ENCODE data around the gene PTPRC. TPM values are rescaled to one million over a fixed set of nuclear protein-coding genes. Genes with fewer than 3 reads are reported as not detected.

The PTPRC gene
- polyA plus RNA-seq, 4 donors, result 1.6 to 17.4 (median 5.3) TPM

GRCh38 chr1:198669771-198670170 lies 30.9 kb downstream of the PTPRC start:
- Histone ChIP-seq H3K27me3 (ENCODE audit: control insufficient read depth in 3 of 3, insufficient read depth in 3 of 3, low read length in 3 of 3) (no peaks in the 10 kb centered on the region), H3K9me3 (ENCODE audit: control insufficient read depth in 2 of 2, insufficient read depth in 1 of 2, low read depth in 1 of 2, low read length in 1 of 2) (no peaks in the 10 kb centered on the region), H3K36me3 (ENCODE audit: control insufficient read depth in 3 of 3, insufficient read depth in 2 of 3, low read depth in 1 of 3, low read length in 3 of 3) (no peaks in the 10 kb centered on the region), H3K27ac (ENCODE audit: low read depth in 1 of 3, low read length in 2 of 3) (no peak overlapping the region), H3K4me3 (ENCODE audit: low read depth in 1 of 3, low read length in 3 of 3) (no peak overlapping the region), H3K4me1 (ENCODE audit: control insufficient read depth in 3 of 3, insufficient read depth in 2 of 3, low read depth in 1 of 3, low read length in 2 of 3) (no peaks in the 10 kb centered on the region)
- DNase-seq (no peak), FAIRE-seq (no peak)
- WGBS, 3 donors, result 71 to 85% (median 81%) methylated on average over 2 of the region's 2 CpGs

GRCh38 chr1:198671136-198671535 lies 32.3 kb downstream of the PTPRC start:
- no peaks in the 10 kb centered on the region for H3K4me1 ChIP-seq (ENCODE audit: control insufficient read depth in 3 of 3, insufficient read depth in 2 of 3, low read depth in 1 of 3, low read length in 2 of 3)
- no peaks in the 10 kb centered on the region for H3K36me3 ChIP-seq (ENCODE audit: control insufficient read depth in 3 of 3, insufficient read depth in 2 of 3, low read depth in 1 of 3, low read length in 3 of 3)
- H3K4me3 ChIP-seq (ENCODE audit: low read depth in 1 of 3, low read length in 3 of 3), result no peak overlapping the region
- H3K9me3 ChIP-seq (ENCODE audit: control insufficient read depth in 2 of 2, insufficient read depth in 1 of 2, low read depth in 1 of 2, low read length in 1 of 2), result no peaks in the 10 kb centered on the region
- no peak overlapping the region for H3K27ac ChIP-seq (ENCODE audit: low read depth in 1 of 3, low read length in 2 of 3)
- no peaks in the 10 kb centered on the region for H3K27me3 ChIP-seq (ENCODE audit: control insufficient read depth in 3 of 3, insufficient read depth in 3 of 3, low read length in 3 of 3)
- WGBS, 3 donors, result 58 to 74% (median 66%) methylated on average over 1 of the region's 1 CpG
- FAIRE-seq (no peak), DNase-seq (no peak)

- H3K4me1 ChIP-seq (ENCODE audit: control insufficient read depth in 3 of 3, insufficient read depth in 2 of 3, low read depth in 1 of 3, low read length in 2 of 3), result no peaks in the 10 kb centered on the region
- FAIRE-seq, result no peak
- H3K27ac ChIP-seq (ENCODE audit: low read depth in 1 of 3, low read length in 2 of 3), result no peak overlapping the region
- no peaks in the 10 kb centered on the region for H3K27me3 ChIP-seq (ENCODE audit: control insufficient read depth in 3 of 3, insufficient read depth in 3 of 3, low read length in 3 of 3)
- H3K36me3 ChIP-seq (ENCODE audit: control insufficient read depth in 3 of 3, insufficient read depth in 2 of 3, low read depth in 1 of 3, low read length in 3 of 3), result no peaks in the 10 kb centered on the region
- 48 to 69% (median 55%) methylated on average over 3 of the region's 3 CpGs for WGBS, 3 donors
- H3K4me3 ChIP-seq (ENCODE audit: low read depth in 1 of 3, low read length in 3 of 3), result no peak overlapping the region
- H3K9me3 ChIP-seq (ENCODE audit: control insufficient read depth in 2 of 2, insufficient read depth in 1 of 2, low read depth in 1 of 2, low read length in 1 of 2), result no peaks in the 10 kb centered on the region
- no peak for DNase-seq
Observed at GRCh38 chr1:198672124-198672523, 33.3 kb downstream of the PTPRC start.

GRCh38 chr1:198674009-198674408 lies 35.2 kb downstream of the PTPRC start:
- Histone ChIP-seq H3K27ac (ENCODE audit: low read depth in 1 of 3, low read length in 2 of 3) (no peak overlapping the region), H3K36me3 (ENCODE audit: control insufficient read depth in 3 of 3, insufficient read depth in 2 of 3, low read depth in 1 of 3, low read length in 3 of 3) (no peaks in the 10 kb centered on the region), H3K4me3 (ENCODE audit: low read depth in 1 of 3, low read length in 3 of 3) (no peak overlapping the region), H3K9me3 (ENCODE audit: control insufficient read depth in 2 of 2, insufficient read depth in 1 of 2, low read depth in 1 of 2, low read length in 1 of 2) (no peaks in the 10 kb centered on the region), H3K27me3 (ENCODE audit: control insufficient read depth in 3 of 3, insufficient read depth in 3 of 3, low read length in 3 of 3) (no peaks in the 10 kb centered on the region), H3K4me1 (ENCODE audit: control insufficient read depth in 3 of 3, insufficient read depth in 2 of 3, low read depth in 1 of 3, low read length in 2 of 3) (no peaks in the 10 kb centered on the region)
- FAIRE-seq (no peak), DNase-seq (no peak)
- 75 to 81% (median 79%) methylated on average over 2 of the region's 2 CpGs for WGBS, 3 donors

- H3K9me3 ChIP-seq (ENCODE audit: control insufficient read depth in 2 of 2, insufficient read depth in 1 of 2, low read depth in 1 of 2, low read length in 1 of 2), result no peaks in the 10 kb centered on the region
- FAIRE-seq (no peak), DNase-seq (no peak)
- no peak overlapping the region for H3K27ac ChIP-seq (ENCODE audit: low read depth in 1 of 3, low read length in 2 of 3)
- H3K4me1 ChIP-seq (ENCODE audit: control insufficient read depth in 3 of 3, insufficient read depth in 2 of 3, low read depth in 1 of 3, low read length in 2 of 3), result no peaks in the 10 kb centered on the region
- H3K27me3 ChIP-seq (ENCODE audit: control insufficient read depth in 3 of 3, insufficient read depth in 3 of 3, low read length in 3 of 3), result no peaks in the 10 kb centered on the region
- no peak overlapping the region for H3K4me3 ChIP-seq (ENCODE audit: low read depth in 1 of 3, low read length in 3 of 3)
- 41 to 65% (median 56%) methylated on average over 1 of the region's 1 CpG for WGBS, 3 donors
- H3K36me3 ChIP-seq (ENCODE audit: control insufficient read depth in 3 of 3, insufficient read depth in 2 of 3, low read depth in 1 of 3, low read length in 3 of 3), result no peaks in the 10 kb centered on the region
Observed at GRCh38 chr1:198676253-198676652, 37.4 kb downstream of the PTPRC start.

GRCh38 chr1:198677027-198677426 lies 38.2 kb downstream of the PTPRC start:
- FAIRE-seq (no peak), DNase-seq (no peak)
- Histone ChIP-seq H3K36me3 (ENCODE audit: control insufficient read depth in 3 of 3, insufficient read depth in 2 of 3, low read depth in 1 of 3, low read length in 3 of 3) (no peaks in the 10 kb centered on the region), H3K4me1 (ENCODE audit: control insufficient read depth in 3 of 3, insufficient read depth in 2 of 3, low read depth in 1 of 3, low read length in 2 of 3) (no peaks in the 10 kb centered on the region), H3K27me3 (ENCODE audit: control insufficient read depth in 3 of 3, insufficient read depth in 3 of 3, low read length in 3 of 3) (no peaks in the 10 kb centered on the region), H3K27ac (ENCODE audit: low read depth in 1 of 3, low read length in 2 of 3) (no peak overlapping the region), H3K4me3 (ENCODE audit: low read depth in 1 of 3, low read length in 3 of 3) (no peak overlapping the region), H3K9me3 (ENCODE audit: control insufficient read depth in 2 of 2, insufficient read depth in 1 of 2, low read depth in 1 of 2, low read length in 1 of 2) (no peaks in the 10 kb centered on the region)
- 64 to 82% (median 66%) methylated on average over 1 of the region's 1 CpG for WGBS, 3 donors

GRCh38 chr1:198677871-198678270 lies 39.0 kb downstream of the PTPRC start:
- 66 to 77% (median 75%) methylated on average over 2 of the region's 2 CpGs for WGBS, 3 donors
- DNase-seq (no peak), FAIRE-seq (no peak)
- Histone ChIP-seq H3K9me3 (ENCODE audit: control insufficient read depth in 2 of 2, insufficient read depth in 1 of 2, low read depth in 1 of 2, low read length in 1 of 2) (no peaks in the 10 kb centered on the region), H3K4me1 (ENCODE audit: control insufficient read depth in 3 of 3, insufficient read depth in 2 of 3, low read depth in 1 of 3, low read length in 2 of 3) (no peaks in the 10 kb centered on the region), H3K27ac (ENCODE audit: low read depth in 1 of 3, low read length in 2 of 3) (no peak overlapping the region), H3K36me3 (ENCODE audit: control insufficient read depth in 3 of 3, insufficient read depth in 2 of 3, low read depth in 1 of 3, low read length in 3 of 3) (no peaks in the 10 kb centered on the region), H3K27me3 (ENCODE audit: control insufficient read depth in 3 of 3, insufficient read depth in 3 of 3, low read length in 3 of 3) (no peaks in the 10 kb centered on the region), H3K4me3 (ENCODE audit: low read depth in 1 of 3, low read length in 3 of 3) (no peak overlapping the region)

GRCh38 chr1:198678301-198678836 lies 39.5 kb downstream of the PTPRC start:
- Histone ChIP-seq H3K4me3 (ENCODE audit: low read depth in 1 of 3, low read length in 3 of 3) (no peak overlapping the region), H3K9me3 (ENCODE audit: control insufficient read depth in 2 of 2, insufficient read depth in 1 of 2, low read depth in 1 of 2, low read length in 1 of 2) (no peaks in the 10 kb centered on the region), H3K27me3 (ENCODE audit: control insufficient read depth in 3 of 3, insufficient read depth in 3 of 3, low read length in 3 of 3) (no peaks in the 10 kb centered on the region), H3K27ac (ENCODE audit: low read depth in 1 of 3, low read length in 2 of 3) (peak overlapping the region in 2 of 3 donors; percentile 44 to 82), H3K4me1 (ENCODE audit: control insufficient read depth in 3 of 3, insufficient read depth in 2 of 3, low read depth in 1 of 3, low read length in 2 of 3) (no peaks in the 10 kb centered on the region), H3K36me3 (ENCODE audit: control insufficient read depth in 3 of 3, insufficient read depth in 2 of 3, low read depth in 1 of 3, low read length in 3 of 3) (no peaks in the 10 kb centered on the region)
- 65 to 72% (median 65%) methylated on average over 8 of the region's 8 CpGs for WGBS, 3 donors
- no peak for DNase-seq
- FAIRE-seq, result no peak

- H3K27me3 ChIP-seq (ENCODE audit: control insufficient read depth in 3 of 3, insufficient read depth in 3 of 3, low read length in 3 of 3), result no peaks in the 10 kb centered on the region
- no peaks in the 10 kb centered on the region for H3K4me1 ChIP-seq (ENCODE audit: control insufficient read depth in 3 of 3, insufficient read depth in 2 of 3, low read depth in 1 of 3, low read length in 2 of 3)
- no peaks in the 10 kb centered on the region for H3K9me3 ChIP-seq (ENCODE audit: control insufficient read depth in 2 of 2, insufficient read depth in 1 of 2, low read depth in 1 of 2, low read length in 1 of 2)
- H3K36me3 ChIP-seq (ENCODE audit: control insufficient read depth in 3 of 3, insufficient read depth in 2 of 3, low read depth in 1 of 3, low read length in 3 of 3), result no peaks in the 10 kb centered on the region
- WGBS, 3 donors, result 56 to 84% (median 77%) methylated on average over 10 to 12 of the region's 12 CpGs
- peak in 1 of 2 donors; percentile 31 for DNase-seq
- peak overlapping the region in 1 of 3 donors; percentile 72 for H3K27ac ChIP-seq (ENCODE audit: low read depth in 1 of 3, low read length in 2 of 3)
- FAIRE-seq, result no peak
- no peak overlapping the region for H3K4me3 ChIP-seq (ENCODE audit: low read depth in 1 of 3, low read length in 3 of 3)
Observed at GRCh38 chr1:198678901-198679329, 40.1 kb downstream of the PTPRC start.

All from small intestine (tissue), 7 donors.